Measurements from ENCODE around the gene ARL2. TPM values are rescaled to one million over a fixed set of nuclear protein-coding genes. Genes with fewer than 3 reads are reported as not detected.

ARL2 gene
- total RNA-seq (2021), result 200 and 203 TPM in 2 replicates
- long read RNA-seq, transcript ARL2-206 (4 exons, 795 nt), result minor isoform, 11 of 331 reads
- long read RNA-seq, transcript ARL2-202 (3 exons, 1,228 nt), result minor isoform, 8 of 331 reads
- long read RNA-seq, transcript ARL2-204 (6 exons, 830 nt), result minor isoform, 11 of 331 reads
- long read RNA-seq, transcript ARL2-201 (5 exons, 979 nt), result major isoform, 294 of 331 reads
- long read RNA-seq, partial matches to known transcripts, result 1 of 331 reads
- long read RNA-seq, other reads (novel, unspliced or antisense), result 5 of 331 reads

DNA sequence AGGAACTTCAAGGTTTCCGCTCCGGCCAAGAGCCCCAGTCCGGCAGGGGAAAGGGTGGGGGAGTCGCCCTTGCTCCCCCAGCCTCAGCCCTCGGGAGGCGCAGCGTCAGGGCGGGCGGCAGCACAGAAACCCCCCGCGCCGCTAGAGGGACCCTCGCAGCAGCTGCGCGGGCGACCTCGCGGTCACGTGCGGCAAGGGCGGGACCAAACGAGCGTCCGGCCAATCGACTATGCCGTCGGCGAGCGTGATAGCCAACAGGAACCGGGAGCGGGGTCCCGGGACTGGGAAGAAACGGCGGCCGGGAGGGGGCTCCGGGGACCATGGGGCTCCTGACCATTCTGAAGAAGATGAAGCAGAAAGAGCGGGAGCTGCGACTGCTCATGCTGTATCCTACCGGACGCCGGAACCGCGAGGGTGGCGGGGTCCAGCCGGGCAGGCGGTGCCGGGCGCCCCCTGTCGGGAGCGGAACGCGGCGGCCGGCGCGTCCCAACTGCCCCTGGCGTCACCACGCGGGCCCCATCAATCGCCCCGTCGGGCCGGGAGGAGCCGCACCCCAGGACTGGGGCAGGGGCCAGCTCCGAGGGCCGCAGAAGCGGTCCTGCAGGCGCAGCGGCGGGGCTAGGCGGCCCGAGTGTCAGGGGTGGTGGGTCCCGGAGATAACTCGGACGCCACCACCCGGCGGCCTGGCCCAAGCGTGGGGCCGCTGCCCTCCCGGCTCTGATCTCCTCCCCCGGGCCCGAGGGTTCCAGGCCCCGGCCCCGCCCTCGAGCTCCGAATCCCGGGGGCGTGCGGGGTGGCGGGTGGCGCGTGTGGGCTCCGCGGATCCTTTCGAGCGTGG, at the start of gene ARL2:
ARL2 (plus strand) TSS at position 273 of the 838 bp plus-strand sequence; CDS start at position 321, 48 bp downstream.
- H3K56ac ChIP-seq (ENCODE audit: insufficient read length, low read depth, low read length), result no peak within 1 kb of the TSS
- H3K27ac ChIP-seq (ENCODE audit: insufficient read length, low read depth, low read length), result no peak within 1 kb of the TSS
- H2BK120ac ChIP-seq (ENCODE audit: low read depth, low read length, poor library complexity, severe bottlenecking), result no peak within 1 kb of the TSS
- Mint-ChIP-seq H3K9me3 (no peaks in the 10 kb centered on the region), H3K4me1 (peaks cover 6 to 9% of the 10 kb centered on the region in 2 experiments), H3K27me3 (ENCODE audit: low read depth) (no peaks in the 10 kb centered on the region; the same call in 1 of the 2 replicates), H3K27ac (peak within 1 kb of the TSS; percentile 92 to 98 (median 97); a peak in 6 of 7 replicates), H3K4me3 (peak within 1 kb of the TSS; percentile 83 to 92), H3K36me3 (ENCODE audit: insufficient read depth in 1 of 3, low read depth in 3 of 3) (peaks cover 15 to 40% (median 30%) of the 10 kb centered on the region in 3 experiments)
- peak within 1 kb of the TSS; percentile 94 for H3K14ac ChIP-seq (ENCODE audit: insufficient read depth, low read length)
- DNase-seq, result peak; percentile 95
- peaks cover 2% of the 10 kb centered on the region for H3K79me1 ChIP-seq (ENCODE audit: insufficient read depth, low read depth, low read length, poor library complexity, severe bottlenecking)
- no peaks in the 10 kb centered on the region for H3K79me2 ChIP-seq (ENCODE audit: insufficient read depth, low read length)
- TF ChIP-seq, protein P1, sequence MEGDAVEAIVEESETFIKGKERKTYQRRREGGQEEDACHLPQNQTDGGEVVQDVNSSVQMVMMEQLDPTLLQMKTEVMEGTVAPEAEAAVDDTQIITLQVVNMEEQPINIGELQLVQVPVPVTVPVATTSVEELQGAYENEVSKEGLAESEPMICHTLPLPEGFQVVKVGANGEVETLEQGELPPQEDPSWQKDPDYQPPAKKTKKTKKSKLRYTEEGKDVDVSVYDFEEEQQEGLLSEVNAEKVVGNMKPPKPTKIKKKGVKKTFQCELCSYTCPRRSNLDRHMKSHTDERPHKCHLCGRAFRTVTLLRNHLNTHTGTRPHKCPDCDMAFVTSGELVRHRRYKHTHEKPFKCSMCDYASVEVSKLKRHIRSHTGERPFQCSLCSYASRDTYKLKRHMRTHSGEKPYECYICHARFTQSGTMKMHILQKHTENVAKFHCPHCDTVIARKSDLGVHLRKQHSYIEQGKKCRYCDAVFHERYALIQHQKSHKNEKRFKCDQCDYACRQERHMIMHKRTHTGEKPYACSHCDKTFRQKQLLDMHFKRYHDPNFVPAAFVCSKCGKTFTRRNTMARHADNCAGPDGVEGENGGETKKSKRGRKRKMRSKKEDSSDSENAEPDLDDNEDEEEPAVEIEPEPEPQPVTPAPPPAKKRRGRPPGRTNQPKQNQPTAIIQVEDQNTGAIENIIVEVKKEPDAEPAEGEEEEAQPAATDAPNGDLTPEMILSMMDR (conservative IDR thresholded peaks at IDR 0.05), result peak; percentile 81
- no peak within 1 kb of the TSS for H2BK12ac ChIP-seq (ENCODE audit: insufficient read length, low read depth, low read length)
- no peak within 1 kb of the TSS for H3T11ph ChIP-seq (ENCODE audit: low read length)
- no peak within 1 kb of the TSS for H4K8ac ChIP-seq (replicated peaks; ENCODE audit: insufficient read length, low read depth, low read length)
- H3K18ac ChIP-seq (ENCODE audit: insufficient read length, low read depth, low read length), result peak within 1 kb of the TSS; percentile 90
- H3K4me1 ChIP-seq (ENCODE audit: insufficient read depth, low read length), result no peaks in the 10 kb centered on the region
- no peaks in the 10 kb centered on the region for H3K9me3 ChIP-seq (ENCODE audit: control insufficient read depth, low read depth, low read length)
- peaks cover 7% of the 10 kb centered on the region for H3K23me2 ChIP-seq (ENCODE audit: insufficient read length, low read depth, low read length, poor library complexity, severe bottlenecking)
- no peaks in the 10 kb centered on the region for H3K27me3 ChIP-seq (ENCODE audit: insufficient read depth, low read length)
- H3K4me2 ChIP-seq (ENCODE audit: insufficient read depth, insufficient read length, low read length), result peak within 1 kb of the TSS; percentile 41
- H2BK5ac ChIP-seq (ENCODE audit: insufficient read length, low read length), result no peak within 1 kb of the TSS
- no peak within 1 kb of the TSS for H2AK5ac ChIP-seq (ENCODE audit: insufficient read length, low read length)
- no peak within 1 kb of the TSS for H4K5ac ChIP-seq (ENCODE audit: insufficient read length, low read depth, low read length)
- no peak within 1 kb of the TSS; the same call in 1 of the 2 replicates for H3K4ac ChIP-seq (ENCODE audit: low read depth, low read length)
- H3K23ac ChIP-seq (ENCODE audit: insufficient read length, low read depth, low read length), result no peak within 1 kb of the TSS
- H2BK20ac ChIP-seq (ENCODE audit: low read depth, low read length, poor library complexity, severe bottlenecking), result no peak within 1 kb of the TSS
- H3K9ac ChIP-seq (ENCODE audit: extremely low read depth, insufficient read length, low read length), result peak within 1 kb of the TSS; percentile 66
- WGBS (ENCODE audit: extremely low coverage, insufficient read length, low lambda C conversion rate), result no CpG with 5 or more reads among the region's 96 CpGs
- H4K91ac ChIP-seq (ENCODE audit: insufficient read length, low read depth, low read length), result no peak within 1 kb of the TSS
- H2BK15ac ChIP-seq (ENCODE audit: low read depth, low read length), result peak within 1 kb of the TSS; percentile 91; the same call in 1 of the 2 replicates
- H2AFZ ChIP-seq (ENCODE audit: low read length), result no peak within 1 kb of the TSS
- no peaks in the 10 kb centered on the region for H4K20me1 ChIP-seq (ENCODE audit: control insufficient read depth, insufficient read depth, insufficient read length)
